WTC11 (cell line): ENCODE data around the gene PIK3CB. TPM values are rescaled to one million over a fixed set of nuclear protein-coding genes. Genes with fewer than 3 reads are reported as not detected.

ENCODE experiments used
- ATAC-seq: fragments of 200-7000 bp; cut with Tn5 transposase; 2 replicates; pipeline ENCODE4 v1.10.0; 2021; ENCODE audit warnings: mild to moderate bottlenecking, moderate library complexity
- CTCF ChIA-PET: fragments of 300-600 bp; sonication (Branson Sonifier 250); formaldehyde crosslinking; loops from one replicate; lab custom pipeline; 2021; ENCODE audit warnings: antibody characterized with exemption; lab: Charles Lee
- POLR2A ChIA-PET: fragments of 350-600 bp; sonication (Branson Sonifier 250); formaldehyde crosslinking; loops from one replicate; lab custom pipeline; 2021; ENCODE audit warnings: antibody characterized with exemption; lab: Charles Lee
- DNase-seq: peaks from one replicate; pipeline ENCODE4 v3.0.0; 2021; ENCODE audit warnings: low spot score
- H3K27ac Mint-ChIP-seq: 2 replicates; pipeline ENCODE4 v1.8.0; 2021; ENCODE audit warnings: mixed read lengths
- H3K27me3 Mint-ChIP-seq: 2 replicates; pipeline ENCODE4 v1.8.0; 2021; ENCODE audit warnings: low read depth, mild to moderate bottlenecking, moderate library complexity, mixed read lengths
- H3K36me3 Mint-ChIP-seq: 2 replicates; pipeline ENCODE4 v1.8.0; 2021; ENCODE audit warnings: mixed read lengths
- H3K4me1 Mint-ChIP-seq: 2 replicates; pipeline ENCODE4 v1.8.0; 2022; ENCODE audit warnings: mixed read lengths
- H3K4me3 Mint-ChIP-seq: 2 replicates; pipeline ENCODE4 v1.8.0; 2021; ENCODE audit warnings: mild to moderate bottlenecking, moderate library complexity, mixed read lengths
- H3K9me3 Mint-ChIP-seq: 2 replicates; pipeline ENCODE4 v1.8.0; 2021; ENCODE audit warnings: mixed read lengths
- ATF3 ChIP-seq: sonication (generic); formaldehyde crosslinking; conservative IDR thresholded peaks from 2 replicates; pipeline ENCODE4 v1.8.1; 2022; ENCODE audit warnings: mild to moderate bottlenecking, missing genetic modification reagents
- ATF6 ChIP-seq: sonication (generic); formaldehyde crosslinking; IDR thresholded peaks from 2 replicates; pipeline ENCODE4 v1.8.1; 2023; ENCODE audit warnings: mild to moderate bottlenecking, missing genetic modification reagents
- E2F1 ChIP-seq: sonication (generic); formaldehyde crosslinking; IDR thresholded peaks from 2 replicates; pipeline ENCODE4 v1.8.0; 2022; ENCODE audit warnings: mild to moderate bottlenecking, missing genetic modification reagents
- EMX1 ChIP-seq: fragments of 250-450 bp; sonication (Bioruptor Pico); IDR thresholded peaks from 2 replicates; pipeline ENCODE4 v1.8.0; 2021; ENCODE audit warnings: mild to moderate bottlenecking
- FOXP4 ChIP-seq: sonication (generic); formaldehyde crosslinking; IDR thresholded peaks from 2 replicates; pipeline ENCODE4 v1.8.0; 2022; ENCODE audit warnings: mild to moderate bottlenecking, missing genetic modification reagents
- GTF2I ChIP-seq: fragments of 250-450 bp; sonication (Bioruptor Pico); conservative IDR thresholded peaks from 2 replicates; pipeline ENCODE4 v1.4.0; 2021; ENCODE audit warnings: mild to moderate bottlenecking
- HMGA2 ChIP-seq: fragments of 250-450 bp; sonication (Bioruptor Pico); IDR thresholded peaks from 2 replicates; pipeline ENCODE4 v1.4.0; 2021; ENCODE audit warnings: mild to moderate bottlenecking, moderate library complexity
- HMGXB4 ChIP-seq: sonication (generic); formaldehyde crosslinking; IDR thresholded peaks from 2 replicates; pipeline ENCODE4 v1.8.1; 2023; ENCODE audit warnings: mild to moderate bottlenecking, moderate library complexity, missing genetic modification reagents
- JAZF1 ChIP-seq: fragments of 250-450 bp; sonication (Bioruptor Pico); IDR thresholded peaks from 2 replicates; pipeline ENCODE4 v1.9.0; 2021; ENCODE audit warnings: moderate library complexity, mild to moderate bottlenecking, inconsistent platforms
- MXD4 ChIP-seq: fragments of 250-450 bp; sonication (Bioruptor Pico); IDR thresholded peaks from 2 replicates; pipeline ENCODE4 v1.8.0; 2021; ENCODE audit warnings: mild to moderate bottlenecking, moderate library complexity, borderline replicate concordance
- MYBL2 ChIP-seq: sonication (generic); formaldehyde crosslinking; IDR thresholded peaks from 2 replicates; pipeline ENCODE4 v1.8.1; 2023; ENCODE audit warnings: mild to moderate bottlenecking, moderate library complexity, missing genetic modification reagents
- NR1H2 ChIP-seq: sonication (generic); formaldehyde crosslinking; IDR thresholded peaks from 2 replicates; pipeline ENCODE4 v1.9.0; 2021; ENCODE audit warnings: mild to moderate bottlenecking, moderate library complexity, missing genetic modification reagents
- NR3C1 ChIP-seq: sonication (generic); formaldehyde crosslinking; conservative IDR thresholded peaks from 2 replicates; pipeline ENCODE4 v1.8.1; 2023; ENCODE audit warnings: low read depth, mild to moderate bottlenecking, missing genetic modification reagents
- OVOL2 ChIP-seq: fragments of 250-450 bp; sonication (Bioruptor Pico); IDR thresholded peaks from 2 replicates; pipeline ENCODE4 v1.9.0; 2021; ENCODE audit warnings: mild to moderate bottlenecking, borderline replicate concordance
- PRRX2 ChIP-seq: fragments of 250-450 bp; sonication (Bioruptor Pico); IDR thresholded peaks from 2 replicates; pipeline ENCODE4 v1.8.0; 2021; ENCODE audit warnings: mild to moderate bottlenecking
- RORB ChIP-seq: fragments of 250-450 bp; sonication (Bioruptor Pico); IDR thresholded peaks from 2 replicates; pipeline ENCODE4 v1.9.0; 2021; ENCODE audit warnings: mild to moderate bottlenecking
- SMAD3 ChIP-seq: sonication (generic); formaldehyde crosslinking; IDR thresholded peaks from 2 replicates; pipeline ENCODE4 v1.8.0; 2022; ENCODE audit warnings: missing genetic modification reagents, mild to moderate bottlenecking, borderline replicate concordance
- TEAD1 ChIP-seq: sonication (generic); formaldehyde crosslinking; IDR thresholded peaks from 2 replicates; pipeline ENCODE4 v1.8.0; 2022; ENCODE audit warnings: mild to moderate bottlenecking, missing genetic modification reagents
- TP53 ChIP-seq: sonication (generic); formaldehyde crosslinking; IDR thresholded peaks from 2 replicates; pipeline ENCODE4 v1.8.1; 2023; ENCODE audit warnings: mild to moderate bottlenecking, missing genetic modification reagents
- USF1 ChIP-seq: sonication (generic); formaldehyde crosslinking; IDR thresholded peaks from 2 replicates; pipeline ENCODE4 v1.8.0; 2022; ENCODE audit warnings: mild to moderate bottlenecking, missing genetic modification reagents
- ZMAT4 ChIP-seq: fragments of 250-450 bp; sonication (Bioruptor Pico); IDR thresholded peaks from 2 replicates; pipeline ENCODE4 v1.9.0; 2021; ENCODE audit warnings: mild to moderate bottlenecking
- ZNF121 ChIP-seq: sonication (generic); formaldehyde crosslinking; IDR thresholded peaks from 2 replicates; pipeline ENCODE4 v1.8.0; 2023; ENCODE audit warnings: missing genetic modification reagents
- ZNF219 ChIP-seq: sonication (generic); formaldehyde crosslinking; IDR thresholded peaks from 2 replicates; pipeline ENCODE4 v1.8.0; 2023; ENCODE audit warnings: missing genetic modification reagents, mild to moderate bottlenecking, borderline replicate concordance
- ZNF232 ChIP-seq: sonication (generic); formaldehyde crosslinking; IDR thresholded peaks from 2 replicates; pipeline ENCODE4 v1.8.0; 2022; ENCODE audit warnings: mild to moderate bottlenecking, missing genetic modification reagents
- ZNF263 ChIP-seq: sonication (generic); formaldehyde crosslinking; IDR thresholded peaks from 2 replicates; pipeline ENCODE4 v1.8.1; 2022; ENCODE audit warnings: low read depth, mild to moderate bottlenecking, moderate library complexity, missing genetic modification reagents
- ZNF396 ChIP-seq: fragments of 250-450 bp; sonication (Bioruptor Pico); IDR thresholded peaks from 2 replicates; pipeline ENCODE4 v1.8.0; 2021; ENCODE audit warnings: mild to moderate bottlenecking, moderate library complexity, borderline replicate concordance
- total RNA-seq: library from RNA; stranded (reverse); gene quantifications from 3 replicates; pipeline ENCODE4 v1.2.3, GENCODE V29; 2021

Gene PIK3CB
- total RNA-seq, 1 experiment from 2014 or later: 36.0 TPM

- CTCF ChIA-PET: interaction anchor here (1.5 to 2.0 kb wide), 2 partner anchors 208 to 228 kb away, joined by 4 to 9 read pairs; no protein-coding TSS in a partner anchor
- no peak for TF ChIP-seq ZNF219
- no peak for TF ChIP-seq ATF3
- TF ChIP-seq TP53 (CRISPR knock-in tag): no peak
- TF ChIP-seq ZNF396 (CRISPR knock-in tag): no peak
- TF ChIP-seq ZNF263 (CRISPR knock-in tag): no peak
- TF ChIP-seq EMX1 (CRISPR knock-in tag): no peak
- TF ChIP-seq HMGXB4 (CRISPR knock-in tag): no peak
- no peak for TF ChIP-seq OVOL2 (CRISPR knock-in tag)
- TF ChIP-seq JAZF1 (CRISPR knock-in tag): no peak
- no peak for TF ChIP-seq HMGA2 (CRISPR knock-in tag)
- Mint-ChIP-seq H3K9me3 (no peaks in the 10 kb centered on the region), H3K4me1 (no peaks in the 10 kb centered on the region), H3K36me3 (peaks cover 22% of the 10 kb centered on the region), H3K27ac (no peak overlapping the region), H3K4me3 (no peak overlapping the region), H3K27me3 (no peaks in the 10 kb centered on the region)
- POLR2A ChIA-PET: no interaction called here
- ATAC-seq (no peak), DNase-seq (no peak)
These were observed 147.5 kb downstream of the PIK3CB start for GRCh38 chr3:138687236-138687635.

- POLR2A ChIA-PET: no interaction called here
- no peak for ATAC-seq
- peaks cover 27% of the 10 kb centered on the region for H3K36me3 Mint-ChIP-seq
- no peak for TF ChIP-seq GTF2I (CRISPR knock-in tag)
- no peak for TF ChIP-seq USF1 (CRISPR knock-in tag)
- no peak for TF ChIP-seq TEAD1 (CRISPR knock-in tag)
- TF ChIP-seq RORB: 0 out of 2 replicates have a peak, but pooled peaks have one; percentile 50
- no peak for TF ChIP-seq ZNF121
- TF ChIP-seq NR1H2 (CRISPR knock-in tag): no peak
- TF ChIP-seq MXD4 (CRISPR knock-in tag): no peak
- TF ChIP-seq, all 79 proteins: peak for 1
- no peak overlapping the region for H3K4me3 Mint-ChIP-seq
- H3K27ac Mint-ChIP-seq: no peak overlapping the region
- no peaks in the 10 kb centered on the region for H3K4me1 Mint-ChIP-seq
- CTCF ChIA-PET: interaction anchor here (1.5 to 2.0 kb wide), 2 partner anchors 207 to 229 kb away, joined by 4 to 9 read pairs; no protein-coding TSS in a partner anchor
- H3K9me3 Mint-ChIP-seq: no peaks in the 10 kb centered on the region
- no peaks in the 10 kb centered on the region for H3K27me3 Mint-ChIP-seq
- no peak for DNase-seq
These were observed 147.9 kb downstream of the PIK3CB start for GRCh38 chr3:138686771-138687221.

- H3K36me3 Mint-ChIP-seq: peaks cover 31% of the 10 kb centered on the region
- no peaks in the 10 kb centered on the region for H3K4me1 Mint-ChIP-seq
- no peak overlapping the region for H3K4me3 Mint-ChIP-seq
- H3K9me3 Mint-ChIP-seq: no peaks in the 10 kb centered on the region
- no peak for TF ChIP-seq FOXP4 (CRISPR knock-in tag)
- TF ChIP-seq NR3C1 (CRISPR knock-in tag): no peak
- no peak for TF ChIP-seq SMAD3 (CRISPR knock-in tag)
- TF ChIP-seq ZNF232 (CRISPR knock-in tag): no peak
- no peak for TF ChIP-seq NR1H2 (CRISPR knock-in tag)
- no peak for TF ChIP-seq PRRX2
- TF ChIP-seq ATF6: no peak
- no peak for TF ChIP-seq E2F1 (CRISPR knock-in tag)
- no peak for TF ChIP-seq HMGA2 (CRISPR knock-in tag)
- TF ChIP-seq MYBL2 (CRISPR knock-in tag): no peak
- TF ChIP-seq ZMAT4 (CRISPR knock-in tag): no peak
- CTCF ChIA-PET: no interaction called here
- POLR2A ChIA-PET: no interaction called here
- H3K27ac Mint-ChIP-seq: no peak overlapping the region
- H3K27me3 Mint-ChIP-seq: no peaks in the 10 kb centered on the region
- DNase-seq (no peak), ATAC-seq (no peak)
These were observed 150.3 kb downstream of the PIK3CB start for GRCh38 chr3:138684396-138684795.
